Stimulated activated CD4-positive, alpha-beta T cell treated with anti-CD3 and anti-CD28 coated beads, Interleukin-15, amount 100 ng/mL, for 24 hours (primary cell): ENCODE measurements around the gene SYNJ2.
A peak's percentile ranks its signal among the peaks of the same experiment; 100 is the strongest.
"Not testable (repeated sequence)": the region's sequence is repeated elsewhere in the genome, so short reads cannot be mapped to it uniquely, and the experiment has no call there.

Experiments used
- DNase-seq: peaks from one replicate; pipeline ENCODE4 v3.0.0-alpha.2; 2020

The SYNJ2 gene

GRCh38 chr6:157981395-157982101 lies at the start of gene SYNJ2:
SYNJ2 (plus strand) TSS chr6:157981863; CDS start chr6:157981962, 99 bp downstream.
- DNase-seq, result peak; percentile 89

GRCh38 chr6:157935786-157936185 lies 45.9 kb upstream of the SYNJ2 start:
- DNase-seq, result no peak

- DNase-seq, result no peak
Measured at GRCh38 chr6:157937318-157937717, 44.3 kb upstream of the SYNJ2 start.

- DNase-seq, result no peak
Measured at GRCh38 chr6:157937916-157938315, 43.7 kb upstream of the SYNJ2 start.

- DNase-seq, result peak; percentile 80
Measured at GRCh38 chr6:157940375-157941036, 41.2 kb upstream of the SYNJ2 start.

GRCh38 chr6:157941101-157941863 lies 40.4 kb upstream of the SYNJ2 start:
- no peak for DNase-seq

- no peak for DNase-seq
Measured at GRCh38 chr6:157942351-157942750, 39.3 kb upstream of the SYNJ2 start.

- DNase-seq, result no peak
Measured at GRCh38 chr6:157943249-157943963, 38.3 kb upstream of the SYNJ2 start.

- no peak for DNase-seq
Measured at GRCh38 chr6:157943964-157944283, 37.7 kb upstream of the SYNJ2 start.

GRCh38 chr6:157944983-157945931 lies 36.4 kb upstream of the SYNJ2 start:
- DNase-seq, result peak; percentile 71

GRCh38 chr6:157946053-157946617 lies 35.5 kb upstream of the SYNJ2 start:
- DNase-seq, result no peak

GRCh38 chr6:157946865-157947532 lies 34.7 kb upstream of the SYNJ2 start:
- DNase-seq, result no peak

GRCh38 chr6:157950899-157951298 lies 30.8 kb upstream of the SYNJ2 start:
- DNase-seq, result not testable (repeated sequence)

- no peak for DNase-seq
Measured at GRCh38 chr6:157951828-157952227, 29.8 kb upstream of the SYNJ2 start.

GRCh38 chr6:157952861-157953351 lies 28.8 kb upstream of the SYNJ2 start:
- DNase-seq, result no peak

GRCh38 chr6:157953580-157954091 lies 28.0 kb upstream of the SYNJ2 start:
- no peak for DNase-seq

GRCh38 chr6:157954150-157955117 lies 27.2 kb upstream of the SYNJ2 start:
- DNase-seq, result no peak

- DNase-seq, result no peak
Measured at GRCh38 chr6:157955675-157956074, 26.0 kb upstream of the SYNJ2 start.

- DNase-seq, result no peak
Measured at GRCh38 chr6:157956171-157956730, 25.4 kb upstream of the SYNJ2 start.
